Endothelial cell (in vitro differentiated cells): ENCODE measurements around the gene ETF1. TPM values are rescaled to one million over a fixed set of nuclear protein-coding genes. Genes with fewer than 3 reads are reported as not detected.
"Not testable (repeated sequence)": the region's sequence is repeated elsewhere in the genome, so short reads cannot be mapped to it uniquely, and the experiment has no call there.

ENCODE experiments used
- DNase-seq: peaks from one replicate; pipeline ENCODE4 v3.0.0; 2021; ENCODE audit warnings: low spot score
- H3K27ac Mint-ChIP-seq: one replicate; pipeline ENCODE4 v1.8.0; 2021; ENCODE audit warnings: mixed read lengths, inconsistent platforms; ENCODE audit not compliant: unreplicated experiment
- H3K27me3 Mint-ChIP-seq: one replicate; pipeline ENCODE4 v1.8.0; 2021; ENCODE audit warnings: mild to moderate bottlenecking, moderate library complexity, mixed read lengths, inconsistent platforms; ENCODE audit not compliant: unreplicated experiment
- H3K36me3 Mint-ChIP-seq: one replicate; pipeline ENCODE4 v1.8.0; 2021; ENCODE audit warnings: mild to moderate bottlenecking, low read depth, mixed read lengths, inconsistent platforms; ENCODE audit not compliant: unreplicated experiment
- H3K4me1 Mint-ChIP-seq: one replicate; pipeline ENCODE4 v1.8.0; 2021; ENCODE audit warnings: mild to moderate bottlenecking, mixed read lengths, inconsistent platforms; ENCODE audit not compliant: unreplicated experiment
- H3K4me3 Mint-ChIP-seq: one replicate; pipeline ENCODE4 v1.8.0; 2021; ENCODE audit warnings: mild to moderate bottlenecking, mixed read lengths, inconsistent platforms; ENCODE audit not compliant: unreplicated experiment
- H3K9me3 Mint-ChIP-seq: one replicate; pipeline ENCODE4 v1.8.0; 2021; ENCODE audit warnings: mixed read lengths, inconsistent platforms; ENCODE audit not compliant: unreplicated experiment
- CTCF ChIP-seq: fragments of 200-600 bp; sonication (generic); IDR thresholded peaks from one replicate; pipeline ENCODE4 v1.5.0; 2021; ENCODE audit warnings: antibody characterized with exemption; ENCODE audit not compliant: unreplicated experiment
- total RNA-seq: library from RNA; stranded (reverse); fragmentation: NEBNext Ultra II Directional; extraction: Animal tissue kit (Norgen Biotek cat#: 25700); gene quantifications from one replicate; pipeline ENCODE4 v1.2.1, GENCODE V29; 2021; ENCODE audit not compliant: unreplicated experiment

The ETF1 gene
- total RNA-seq, 1 donor from 2014 or later: 84.7 TPM

GRCh38 chr5:138482638-138483037 lies 60.4 kb downstream of the ETF1 start:
- no peaks in the 10 kb centered on the region for H3K9me3 Mint-ChIP-seq
- DNase-seq: no peak
- no peak overlapping the region for H3K4me3 Mint-ChIP-seq
- no peaks in the 10 kb centered on the region for H3K4me1 Mint-ChIP-seq
- H3K27ac Mint-ChIP-seq: no peak overlapping the region
- no peak for TF ChIP-seq CTCF
- peaks cover 1% of the 10 kb centered on the region for H3K27me3 Mint-ChIP-seq
- no peaks in the 10 kb centered on the region for H3K36me3 Mint-ChIP-seq

GRCh38 chr5:138476918-138477317 lies 66.1 kb downstream of the ETF1 start:
- Mint-ChIP-seq H3K9me3 (no peaks in the 10 kb centered on the region), H3K27ac (no peak overlapping the region), H3K4me3 (peak overlapping the region; percentile 11), H3K36me3 (no peaks in the 10 kb centered on the region), H3K27me3 (peaks cover 1% of the 10 kb centered on the region), H3K4me1 (no peaks in the 10 kb centered on the region)
- no peak for TF ChIP-seq CTCF
- no peak for DNase-seq

- not testable (repeated sequence) for H3K9me3 Mint-ChIP-seq, DNase-seq, H3K4me1 Mint-ChIP-seq, H3K4me3 Mint-ChIP-seq, H3K27me3 Mint-ChIP-seq, H3K36me3 Mint-ChIP-seq, H3K27ac Mint-ChIP-seq
Observed at GRCh38 chr5:138473151-138473550, 69.9 kb downstream of the ETF1 start.

- Mint-ChIP-seq H3K4me1 (peaks cover 2% of the 10 kb centered on the region), H3K4me3 (no peak overlapping the region), H3K27me3 (peaks cover 18% of the 10 kb centered on the region), H3K27ac (no peak overlapping the region), H3K9me3 (peaks cover 4% of the 10 kb centered on the region), H3K36me3 (peaks cover 2% of the 10 kb centered on the region)
- no peak for DNase-seq
- TF ChIP-seq CTCF: no peak
Observed at GRCh38 chr5:138472353-138472752, 70.7 kb downstream of the ETF1 start.

- H3K27ac Mint-ChIP-seq: no peak overlapping the region
- H3K36me3 Mint-ChIP-seq: peaks cover 6% of the 10 kb centered on the region
- DNase-seq: no peak
Observed at GRCh38 chr5:138471052-138471361, 72.0 kb downstream of the ETF1 start.

More at GRCh38 chr5:138471052-138471361, 72.0 kb downstream of the ETF1 start:
- H3K27me3 Mint-ChIP-seq: peaks cover 27% of the 10 kb centered on the region
- peaks cover 4% of the 10 kb centered on the region for H3K9me3 Mint-ChIP-seq
- H3K4me3 Mint-ChIP-seq: no peak overlapping the region
- TF ChIP-seq CTCF: no peak
- H3K4me1 Mint-ChIP-seq: peaks cover 2% of the 10 kb centered on the region
